GM12892 (cell line): Measurements from ENCODE around the gene NADK.

Source experiments
- DNase-seq: peaks from one replicate; pipeline ENCODE4 v3.0.0; 2011; ENCODE audit not compliant: insufficient read length
- FAIRE-seq: peaks from 2 replicates; lab custom pipeline; 2011; peaks lifted over from hg19 to GRCh38; lab: Jason Lieb, UNC
- POLR2A ChIP-seq: IDR thresholded peaks from 2 replicates; pipeline ENCODE4 v1.6.1; 2011; ENCODE audit warnings: low read depth, low read length, control low read depth
- POLR2AphosphoS5 ChIP-seq: IDR thresholded peaks from 2 replicates; pipeline ENCODE4 v1.6.1; 2011; ENCODE audit warnings: low read depth, low read length, control low read depth
- TAF1 ChIP-seq: IDR thresholded peaks from 2 replicates; pipeline ENCODE4 v1.6.1; 2011; ENCODE audit warnings: low read depth, mild to moderate bottlenecking, control low read depth, low read length, borderline replicate concordance

NADK gene

DNA sequence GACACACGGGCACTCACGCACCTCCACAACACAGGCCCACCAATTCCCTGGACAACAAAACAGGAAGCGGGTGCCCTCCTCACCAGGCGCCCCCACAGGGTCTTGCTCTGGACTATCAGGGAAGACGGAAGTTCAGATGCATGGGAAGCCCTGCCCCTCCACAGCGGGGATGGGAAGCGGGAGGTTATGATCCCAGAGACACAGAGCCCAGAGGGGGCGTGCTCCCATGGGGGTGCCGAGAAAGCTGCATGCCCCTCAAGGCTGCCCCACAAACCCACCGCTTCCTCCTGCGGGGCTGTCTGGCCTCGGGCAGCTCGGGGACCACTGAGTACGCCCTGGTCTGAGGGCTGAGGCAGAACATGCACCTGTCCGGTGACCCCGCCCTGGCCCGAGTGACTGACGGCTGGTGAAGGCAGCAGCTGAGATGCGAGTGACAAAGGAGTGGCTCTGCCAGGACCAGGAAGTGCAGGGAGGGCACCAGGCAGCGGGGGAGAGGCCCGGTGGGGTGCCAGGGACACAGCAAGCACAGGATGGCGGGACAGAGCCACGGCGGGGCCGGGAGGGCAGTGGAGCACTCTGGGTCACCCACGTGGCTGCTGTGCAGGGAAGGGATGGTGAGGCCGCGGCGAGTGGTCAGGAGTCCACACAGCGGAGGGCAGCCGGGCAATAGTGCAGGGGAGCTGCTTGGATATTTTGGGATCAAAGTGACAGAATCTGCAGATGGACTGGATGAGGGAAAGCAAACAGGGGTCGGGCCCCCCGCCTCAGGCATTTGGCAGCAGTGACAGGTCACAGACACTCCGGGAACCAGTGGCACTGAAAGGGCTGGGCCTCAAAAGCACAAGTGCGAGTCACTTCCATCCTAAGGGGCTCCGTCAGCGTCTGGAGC lies 18.6 kb downstream of the NADK start:
- no peak for FAIRE-seq
- TF ChIP-seq POLR2A = no peak
- TF ChIP-seq POLR2AphosphoS5 = no peak
- TF ChIP-seq TAF1 = no peak
- DNase-seq = no peak

- no peak for TF ChIP-seq TAF1
- TF ChIP-seq POLR2AphosphoS5 = no peak
- no peak for DNase-seq
- FAIRE-seq = no peak
Observed at GRCh38 chr1:1758692-1759455, 19.4 kb downstream of the NADK start.

DNA sequence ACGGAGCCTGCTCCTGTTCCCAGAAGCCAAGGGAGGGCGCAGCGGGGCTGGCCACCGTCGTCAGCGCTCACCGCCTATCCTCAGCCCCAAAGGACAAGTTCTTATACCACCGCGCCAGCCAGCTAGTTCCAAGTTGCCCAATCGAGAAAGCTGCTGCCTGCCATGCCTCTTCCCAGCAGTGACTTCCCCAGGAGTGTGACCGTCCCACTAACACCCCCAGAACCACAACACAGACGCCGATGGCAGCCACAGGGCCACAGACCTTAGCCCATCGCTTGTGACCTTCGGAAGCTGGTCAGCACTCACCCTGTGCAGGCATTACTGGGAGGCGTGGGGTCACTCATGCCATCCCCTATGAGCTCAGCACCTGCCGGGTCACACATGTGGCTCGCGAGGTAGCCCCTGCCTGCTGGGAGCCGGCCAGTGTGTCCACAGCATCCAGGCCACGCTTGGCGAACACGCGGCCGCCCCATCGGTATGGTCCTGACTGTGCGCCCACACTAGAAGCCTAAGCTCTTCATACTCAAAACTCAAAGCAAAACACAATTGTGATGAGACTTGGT lies 20.1 kb downstream of the NADK start:
- FAIRE-seq (no peak), DNase-seq (no peak)
- TF ChIP-seq POLR2AphosphoS5 (no peak), POLR2A (no peak), TAF1 (no peak)

GRCh38 chr1:1757422-1758058 lies 20.7 kb downstream of the NADK start:
- TF ChIP-seq POLR2A (no peak), TAF1 (no peak), POLR2AphosphoS5 (no peak)
- DNase-seq (no peak), FAIRE-seq (no peak)

DNA sequence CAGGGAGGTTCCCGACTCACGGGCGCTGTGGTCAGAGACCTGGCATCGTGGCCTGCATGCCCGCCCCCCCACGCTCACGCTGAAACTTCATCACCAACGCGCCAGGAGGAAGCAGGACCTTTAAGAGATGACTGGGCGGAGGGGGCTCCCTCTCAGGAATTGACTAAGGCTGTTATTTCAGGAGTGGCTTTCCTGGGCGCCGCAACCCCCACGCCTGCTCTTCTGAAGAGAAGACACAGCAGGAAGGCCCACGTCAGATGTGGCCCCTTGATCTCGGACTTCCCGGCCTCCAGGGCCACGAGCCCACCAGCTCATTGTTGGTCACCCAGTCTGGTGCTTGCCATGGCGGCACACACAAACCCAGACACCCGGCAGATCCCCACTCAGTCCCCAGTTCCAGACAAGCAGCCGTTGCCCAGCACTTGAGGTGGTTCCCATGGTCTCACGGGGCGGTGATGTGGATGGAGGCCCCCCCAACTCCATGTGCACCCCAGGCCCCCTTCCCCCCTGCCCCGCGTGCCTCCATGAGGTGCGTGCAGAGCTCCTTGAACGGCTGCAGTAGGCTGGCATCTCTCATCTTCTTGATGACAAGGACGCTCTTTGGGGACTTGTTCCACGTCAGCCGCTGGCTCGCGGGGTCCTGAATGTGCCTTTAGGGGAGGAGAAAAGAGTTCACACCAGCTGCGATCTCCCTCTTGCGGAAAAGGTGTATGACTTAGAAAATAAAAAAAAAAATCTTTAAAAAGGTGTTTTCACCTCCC lies 21.4 kb downstream of the NADK start:
- no peak for FAIRE-seq
- DNase-seq = no peak
- TF ChIP-seq TAF1 (no peak), POLR2A (no peak)

GRCh38 chr1:1755852-1756251 lies 22.4 kb downstream of the NADK start:
- DNase-seq = no peak
- TF ChIP-seq POLR2AphosphoS5 = no peak
- TF ChIP-seq TAF1 = no peak
- no peak for TF ChIP-seq POLR2A
- no peak for FAIRE-seq

DNA sequence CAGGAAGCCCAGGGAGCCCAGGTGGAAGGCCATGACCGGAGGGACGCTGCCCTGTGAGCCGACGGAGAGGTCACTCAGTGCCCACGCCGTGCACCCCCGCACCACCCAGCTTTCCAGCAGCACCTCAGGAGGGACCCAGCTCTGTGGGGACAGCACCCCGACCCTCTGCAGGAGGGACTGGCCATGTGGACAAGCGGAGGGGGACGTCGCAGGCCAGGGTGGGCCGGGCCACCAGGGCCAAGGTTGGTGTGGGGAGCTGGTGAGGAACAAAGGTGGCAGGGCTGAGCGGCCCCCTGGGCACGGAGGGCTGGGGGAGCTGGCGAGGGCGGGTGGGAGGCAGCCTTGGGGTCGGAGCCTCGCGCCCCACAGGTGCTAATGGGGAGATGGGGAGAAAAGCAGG lies 22.8 kb downstream of the NADK start:
- DNase-seq (no peak), FAIRE-seq (no peak)
- TF ChIP-seq TAF1 (no peak), POLR2A (no peak), POLR2AphosphoS5 (no peak)

DNA sequence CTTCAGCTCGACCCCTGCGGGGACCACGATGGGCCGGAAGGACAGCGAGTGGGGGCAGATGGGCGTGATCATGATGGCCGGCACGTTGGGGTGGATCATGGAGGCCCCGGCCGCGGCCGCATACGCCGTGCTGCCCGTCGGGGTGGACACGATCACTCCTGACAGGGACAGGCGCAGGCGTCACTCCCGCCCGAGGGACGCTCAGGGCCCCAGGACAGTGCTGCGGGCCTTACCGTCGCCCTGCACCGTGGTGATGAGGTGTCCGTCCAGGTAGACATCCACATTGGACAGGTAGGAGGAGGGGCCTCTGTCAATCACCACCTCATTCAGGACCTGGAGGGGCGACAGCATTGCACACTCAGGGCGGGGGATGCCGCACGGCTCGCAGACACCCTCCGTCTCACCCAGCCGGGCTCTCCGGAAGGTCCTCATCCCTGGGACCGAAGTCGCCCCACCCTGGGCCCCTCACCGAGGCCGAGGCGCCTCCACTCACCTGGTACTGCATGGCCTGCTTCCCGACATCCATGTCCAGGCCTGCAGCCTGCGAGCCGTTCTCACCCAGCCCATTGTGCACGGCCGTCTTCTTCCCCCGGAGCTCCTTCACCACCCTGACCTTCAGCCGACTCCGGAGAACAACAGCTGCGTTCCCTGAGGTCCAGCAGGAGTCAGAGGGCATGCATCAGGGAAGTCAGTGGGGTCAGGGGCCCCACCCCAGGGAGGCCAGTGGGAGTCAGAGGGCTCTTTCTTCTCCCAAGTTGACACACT lies 24.0 kb downstream of the NADK start:
- FAIRE-seq = no peak

GRCh38 chr1:1753607-1754005 lies 24.7 kb downstream of the NADK start:
- no peak for FAIRE-seq
- TF ChIP-seq POLR2A = no peak
- TF ChIP-seq POLR2AphosphoS5 = no peak
- no peak for TF ChIP-seq TAF1

More for the DNA sequence above, 24.0 kb downstream of the NADK start:
- no peak for DNase-seq
- TF ChIP-seq TAF1 (no peak), POLR2A (no peak), POLR2AphosphoS5 (no peak)

More at GRCh38 chr1:1753607-1754005, 24.7 kb downstream of the NADK start:
- DNase-seq = no peak
